Measurements from ENCODE around the gene G2E3. TPM values are rescaled to one million over a fixed set of nuclear protein-coding genes. Genes with fewer than 3 reads are reported as not detected.

The G2E3 gene
- total RNA-seq, 2 experiments from 2014 or later: 21.5 to 27.0 TPM

- DNase-seq (no peak), ATAC-seq (no peak)
- POLR2A ChIA-PET: no interaction called here
- H3K27me3 Mint-ChIP-seq: peaks cover 4% of the 10 kb centered on the region
- H3K4me3 Mint-ChIP-seq: no peak overlapping the region
- no peaks in the 10 kb centered on the region for H3K36me3 Mint-ChIP-seq (ENCODE audit: low read depth)
- TF ChIP-seq, protein P1, sequence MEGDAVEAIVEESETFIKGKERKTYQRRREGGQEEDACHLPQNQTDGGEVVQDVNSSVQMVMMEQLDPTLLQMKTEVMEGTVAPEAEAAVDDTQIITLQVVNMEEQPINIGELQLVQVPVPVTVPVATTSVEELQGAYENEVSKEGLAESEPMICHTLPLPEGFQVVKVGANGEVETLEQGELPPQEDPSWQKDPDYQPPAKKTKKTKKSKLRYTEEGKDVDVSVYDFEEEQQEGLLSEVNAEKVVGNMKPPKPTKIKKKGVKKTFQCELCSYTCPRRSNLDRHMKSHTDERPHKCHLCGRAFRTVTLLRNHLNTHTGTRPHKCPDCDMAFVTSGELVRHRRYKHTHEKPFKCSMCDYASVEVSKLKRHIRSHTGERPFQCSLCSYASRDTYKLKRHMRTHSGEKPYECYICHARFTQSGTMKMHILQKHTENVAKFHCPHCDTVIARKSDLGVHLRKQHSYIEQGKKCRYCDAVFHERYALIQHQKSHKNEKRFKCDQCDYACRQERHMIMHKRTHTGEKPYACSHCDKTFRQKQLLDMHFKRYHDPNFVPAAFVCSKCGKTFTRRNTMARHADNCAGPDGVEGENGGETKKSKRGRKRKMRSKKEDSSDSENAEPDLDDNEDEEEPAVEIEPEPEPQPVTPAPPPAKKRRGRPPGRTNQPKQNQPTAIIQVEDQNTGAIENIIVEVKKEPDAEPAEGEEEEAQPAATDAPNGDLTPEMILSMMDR (IDR thresholded peaks at IDR 0.05): no peak
- H3K4me1 Mint-ChIP-seq (ENCODE audit: low read depth): no peaks in the 10 kb centered on the region
- intact Hi-C loops (cut with micrococcal nuclease): no loop called here
- CTCF ChIA-PET: no interaction called here
- H3K27ac Mint-ChIP-seq: no peak overlapping the region
- no peaks in the 10 kb centered on the region for H3K9me3 Mint-ChIP-seq
Observed at GRCh38 chr14:30547388-30548048, 11.4 kb upstream of the G2E3 start.

GRCh38 chr14:30550335-30550734, 8.6 kb upstream of the G2E3 start:
- POLR2A ChIA-PET: interaction anchor here (0.6 kb wide), 1 partner anchor 21 kb away, joined by 4 read pairs; no protein-coding TSS in a partner anchor
- peaks cover 4% of the 10 kb centered on the region for H3K27me3 Mint-ChIP-seq
- no peak for DNase-seq
- H3K4me3 Mint-ChIP-seq: no peak overlapping the region
- CTCF ChIA-PET: interaction anchor here (1.0 to 1.3 kb wide), 2 partner anchors 13 to 29 kb away, joined by 3 read pairs; no protein-coding TSS in a partner anchor
- H3K9me3 Mint-ChIP-seq: no peaks in the 10 kb centered on the region
- no peaks in the 10 kb centered on the region for H3K36me3 Mint-ChIP-seq (ENCODE audit: low read depth)
- no peak for ATAC-seq
- intact Hi-C loops (cut with micrococcal nuclease): no loop called here
- no peak overlapping the region for H3K27ac Mint-ChIP-seq
- peaks cover 7% of the 10 kb centered on the region for H3K4me1 Mint-ChIP-seq (ENCODE audit: low read depth)
- TF ChIP-seq, protein P1 (IDR thresholded peaks at IDR 0.05): no peak

- intact Hi-C loops (cut with micrococcal nuclease): no loop called here
- H3K27me3 Mint-ChIP-seq: peaks cover 4% of the 10 kb centered on the region
- ATAC-seq: no peak
Observed at GRCh38 chr14:30551460-30551859, 7.5 kb upstream of the G2E3 start.

DNA sequence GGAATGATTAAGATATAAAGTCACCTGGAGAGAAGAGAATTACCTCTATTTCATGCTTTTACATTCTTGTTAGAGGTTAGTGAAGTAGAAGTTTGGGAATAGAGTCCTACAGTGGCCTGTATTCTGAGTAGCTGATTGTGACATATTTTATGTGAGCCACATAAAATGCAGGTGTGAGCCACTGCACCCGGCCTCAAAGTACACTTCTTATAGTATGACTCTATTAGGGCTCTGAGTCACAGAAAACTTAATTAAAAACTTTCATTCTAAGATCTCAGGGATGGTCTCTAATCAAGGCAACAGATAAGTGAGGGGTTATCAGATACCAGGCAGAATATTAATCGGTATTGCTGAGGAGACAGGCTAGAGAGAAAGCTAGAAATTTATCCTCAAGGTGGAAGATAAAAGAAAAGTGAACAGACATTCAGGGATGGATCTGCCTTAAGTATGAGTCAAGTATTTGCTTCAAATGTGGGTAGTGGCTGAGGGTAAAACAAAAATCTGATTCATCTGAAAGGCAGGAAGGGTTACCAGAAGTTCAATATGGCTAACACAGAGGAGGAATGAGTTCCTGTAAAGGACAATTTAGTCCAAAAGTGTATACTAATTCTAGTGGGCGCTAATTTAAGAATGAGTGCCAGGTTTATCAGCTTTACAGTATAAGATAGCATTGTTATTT, 5.5 kb upstream of the G2E3 start:
- H3K27me3 Mint-ChIP-seq: peaks cover 8% of the 10 kb centered on the region
- ATAC-seq: peak; percentile 74
- H3K4me3 Mint-ChIP-seq: no peak overlapping the region
- CTCF ChIA-PET: interaction anchor here (1.4 kb wide), 1 partner anchor 32 kb away, joined by 4 read pairs; no protein-coding TSS in a partner anchor
- H3K4me1 Mint-ChIP-seq (ENCODE audit: low read depth): peaks cover 9% of the 10 kb centered on the region
- POLR2A ChIA-PET: no interaction called here
- intact Hi-C loops (cut with micrococcal nuclease): no loop called here
- no peaks in the 10 kb centered on the region for H3K36me3 Mint-ChIP-seq (ENCODE audit: low read depth)
- H3K27ac Mint-ChIP-seq: no peak overlapping the region
- TF ChIP-seq, protein P1 (IDR thresholded peaks at IDR 0.05): no peak
- no peaks in the 10 kb centered on the region for H3K9me3 Mint-ChIP-seq
- peak; percentile 31 for DNase-seq

More at GRCh38 chr14:30551460-30551859, 7.5 kb upstream of the G2E3 start:
- ChIA-PET POLR2A (no interaction called here), CTCF (interaction anchor here (1.3 kb wide), 1 partner anchor 30 kb away, joined by 3 read pairs; no protein-coding TSS in a partner anchor)
- Mint-ChIP-seq H3K4me3 (no peak overlapping the region), H3K27ac (no peak overlapping the region), H3K9me3 (no peaks in the 10 kb centered on the region), H3K36me3 (ENCODE audit: low read depth) (no peaks in the 10 kb centered on the region), H3K4me1 (ENCODE audit: low read depth) (peaks cover 7% of the 10 kb centered on the region)
- TF ChIP-seq, protein P1 (IDR thresholded peaks at IDR 0.05): no peak
- no peak for DNase-seq

DNA sequence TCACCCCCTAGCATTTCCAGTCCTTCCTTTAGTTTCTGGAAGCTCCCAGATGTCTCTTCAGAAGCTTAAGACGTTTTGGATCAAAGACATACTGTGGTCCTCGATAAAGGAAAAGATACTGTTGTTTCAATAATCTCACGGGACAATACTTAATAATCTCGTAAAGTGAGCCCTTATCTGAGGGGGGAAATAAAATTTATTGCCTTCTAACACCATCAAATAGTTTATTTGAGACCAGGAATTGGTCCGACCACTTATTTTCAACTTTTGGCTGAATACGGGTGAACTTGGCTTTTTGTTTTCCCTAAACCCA, 640 bp upstream of the G2E3 start:
- H3K4me3 Mint-ChIP-seq: peak overlapping the region; percentile 98
- H3K4me1 Mint-ChIP-seq (ENCODE audit: low read depth): peaks cover 28% of the 10 kb centered on the region
- peaks cover 21% of the 10 kb centered on the region for H3K36me3 Mint-ChIP-seq (ENCODE audit: low read depth)
- no peaks in the 10 kb centered on the region for H3K9me3 Mint-ChIP-seq
- peaks cover 4% of the 10 kb centered on the region for H3K27me3 Mint-ChIP-seq
- peak overlapping the region; percentile 100 for H3K27ac Mint-ChIP-seq
- ChIA-PET CTCF (interaction anchor here (1.7 kb wide), 1 partner anchor 64 kb away, joined by 3 read pairs; the partner anchor contains the start of gene SCFD1), POLR2A (interaction anchor here (0.7 to 1.5 kb wide), 2 partner anchors 31 to 432 kb away, joined by 3 to 6 read pairs; no protein-coding TSS in a partner anchor)
- DNase-seq (no peak), ATAC-seq (no peak)
- TF ChIP-seq, protein P1 (IDR thresholded peaks at IDR 0.05): no peak
- intact Hi-C loops (cut with micrococcal nuclease): loop anchor here (5.0 kb wide), 1 partner anchor 64 kb away; the partner anchor contains the start of gene SCFD1
